ENCODE data around the gene NF1.
A peak's percentile ranks its signal among the peaks of the same experiment; 100 is the strongest.
"Not testable (repeated sequence)": the region's sequence is repeated elsewhere in the genome, so short reads cannot be mapped to it uniquely, and the experiment has no call there.

Gene NF1

DNA sequence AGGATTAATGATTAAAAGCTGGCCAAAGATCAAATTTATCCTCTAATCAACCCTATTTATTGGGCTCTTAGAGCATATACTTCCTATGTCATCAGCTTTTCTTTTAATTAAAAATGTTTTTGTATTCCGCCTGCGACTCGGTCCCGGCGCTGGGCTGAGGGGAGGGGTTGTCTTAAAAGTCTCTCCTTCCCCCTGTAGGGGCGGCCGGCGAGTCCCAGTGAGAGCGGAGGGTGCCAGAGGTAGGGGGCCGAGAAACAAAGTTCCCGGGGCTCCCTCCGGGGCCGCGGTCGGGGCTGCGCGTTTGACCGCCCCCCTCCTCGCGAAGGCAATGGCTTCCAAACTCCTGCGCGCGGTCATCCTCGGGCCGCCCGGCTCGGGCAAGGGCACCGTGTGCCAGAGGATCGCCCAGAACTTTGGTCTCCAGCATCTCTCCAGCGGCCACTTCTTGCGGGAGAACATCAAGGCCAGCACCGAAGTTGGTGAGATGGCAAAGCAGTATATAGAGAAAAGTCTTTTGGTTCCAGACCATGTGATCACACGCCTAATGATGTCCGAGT lies 250.5 kb downstream of the NF1 start:
- not testable (repeated sequence) for DNase-seq

DNA sequence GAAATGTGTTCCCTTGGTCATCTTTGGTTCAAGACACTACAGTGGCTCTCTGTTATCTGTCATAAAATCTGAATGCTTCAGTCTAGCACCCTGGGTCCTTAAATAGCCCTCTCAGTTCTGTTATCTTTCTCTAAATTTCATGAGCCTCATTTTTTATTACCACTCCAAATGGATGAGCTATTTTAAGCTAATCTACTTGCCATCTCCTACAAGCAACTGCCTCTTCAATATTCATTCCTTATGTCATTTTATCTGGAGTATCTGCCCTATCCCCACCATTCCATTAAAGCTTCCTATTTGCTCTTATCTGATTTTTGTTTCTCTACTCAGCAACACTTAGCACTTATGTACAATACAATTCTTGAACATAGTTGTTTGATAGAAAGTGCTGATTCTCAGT lies 254.7 kb downstream of the NF1 start:
- no peak for DNase-seq

DNA sequence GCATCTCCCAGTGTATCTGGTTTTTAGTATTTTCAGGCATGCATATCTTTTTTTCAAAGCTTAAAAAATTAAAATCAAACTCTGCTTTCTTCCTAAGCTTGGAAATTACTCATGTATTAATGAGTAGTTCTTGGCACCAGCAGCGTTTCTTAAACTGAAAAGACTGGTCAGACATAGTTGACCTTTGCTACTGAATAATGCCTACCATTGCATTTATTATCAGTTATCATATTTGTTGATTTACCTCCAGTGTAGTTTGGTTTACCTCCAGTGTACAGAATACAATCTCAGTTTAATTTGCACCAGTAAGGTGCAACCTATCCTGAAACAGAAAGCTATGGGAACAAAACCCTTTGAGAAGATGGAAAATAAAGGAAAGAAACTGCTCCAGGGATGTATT lies 261.2 kb downstream of the NF1 start:
- DNase-seq, result no peak

DNA sequence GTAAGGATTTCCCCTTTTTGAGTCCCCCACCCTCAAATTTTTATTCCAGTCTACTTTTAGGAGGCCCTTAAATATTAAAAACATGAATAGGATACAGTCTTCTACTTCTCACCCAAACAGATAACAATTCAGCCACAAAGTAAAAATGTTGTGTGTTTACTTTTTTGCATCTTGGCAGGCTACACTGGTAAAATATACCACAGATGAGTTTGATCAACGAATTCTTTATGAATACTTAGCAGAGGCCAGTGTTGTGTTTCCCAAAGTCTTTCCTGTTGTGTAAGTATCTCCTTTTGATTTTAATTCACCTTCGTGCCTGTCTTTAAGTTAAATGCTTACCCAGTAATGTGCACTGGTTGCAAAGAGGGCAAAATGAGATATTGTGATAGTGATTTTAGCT lies 262.3 kb downstream of the NF1 start:
- DNase-seq, result no peak

DNA sequence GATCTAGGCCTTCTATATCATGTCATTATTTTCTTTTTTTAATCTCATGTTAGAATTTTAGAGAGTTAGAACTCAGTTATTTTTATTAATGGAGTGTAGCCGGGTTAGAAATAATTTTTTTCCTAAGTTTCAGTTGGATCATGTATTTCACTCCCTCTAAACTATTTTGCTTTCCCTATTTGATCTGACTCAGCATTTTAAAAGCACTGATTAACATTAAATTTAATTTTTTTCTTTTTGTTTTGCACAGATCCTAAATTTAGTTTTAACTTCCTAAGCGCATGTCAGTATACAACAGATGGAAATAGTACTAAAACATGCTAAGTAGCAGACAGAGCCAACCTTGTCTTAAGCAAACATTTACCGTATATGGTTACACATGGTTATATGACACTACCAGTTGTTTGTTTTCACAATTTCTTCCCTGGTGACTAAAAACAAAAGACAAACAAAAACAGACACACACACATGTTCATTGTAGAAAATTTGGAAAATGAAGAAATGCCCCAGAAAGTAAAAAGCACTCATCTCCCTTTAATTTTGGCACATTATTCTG lies 263.1 kb downstream of the NF1 start:
- no peak for DNase-seq

DNA sequence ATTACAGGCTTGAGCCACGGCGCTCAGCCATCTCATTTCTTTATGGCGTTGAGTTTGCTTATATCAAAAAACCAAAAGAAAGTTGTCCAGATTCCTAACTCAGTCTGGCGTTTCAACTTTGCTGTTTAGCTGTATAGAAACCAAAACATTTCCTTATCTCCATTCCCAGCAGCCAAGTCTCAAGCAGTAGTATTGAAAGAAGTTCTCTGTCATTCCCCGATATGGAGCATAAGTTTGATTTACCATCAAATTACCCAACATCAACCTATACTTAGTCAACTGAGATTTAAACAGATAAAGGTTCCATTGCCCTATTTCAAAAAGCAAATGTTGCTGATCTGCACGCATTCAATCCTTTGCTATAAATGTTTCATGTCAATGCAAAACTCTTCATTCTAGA lies 269.2 kb downstream of the NF1 start:
- DNase-seq, result no peak

DNA sequence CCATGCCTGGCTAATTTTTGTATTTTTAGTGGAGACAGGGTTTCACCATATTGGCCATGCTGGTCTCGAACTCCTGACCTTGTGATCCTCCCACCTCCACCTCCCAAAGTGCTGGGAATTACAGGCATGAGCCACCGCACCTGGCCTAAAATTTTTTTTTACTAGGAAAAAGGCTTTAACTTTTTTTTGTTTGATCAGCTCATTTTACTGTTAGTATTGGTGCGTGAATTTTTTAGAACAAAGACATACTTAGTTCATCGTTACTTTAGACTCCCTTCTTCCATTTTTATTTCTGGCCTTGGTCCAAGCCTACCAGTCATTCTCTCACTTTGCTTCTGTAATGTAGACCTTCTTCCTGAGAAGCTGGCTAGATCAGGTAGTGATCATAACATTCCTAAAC lies 271.3 kb downstream of the NF1 start:
- no peak for DNase-seq

DNA sequence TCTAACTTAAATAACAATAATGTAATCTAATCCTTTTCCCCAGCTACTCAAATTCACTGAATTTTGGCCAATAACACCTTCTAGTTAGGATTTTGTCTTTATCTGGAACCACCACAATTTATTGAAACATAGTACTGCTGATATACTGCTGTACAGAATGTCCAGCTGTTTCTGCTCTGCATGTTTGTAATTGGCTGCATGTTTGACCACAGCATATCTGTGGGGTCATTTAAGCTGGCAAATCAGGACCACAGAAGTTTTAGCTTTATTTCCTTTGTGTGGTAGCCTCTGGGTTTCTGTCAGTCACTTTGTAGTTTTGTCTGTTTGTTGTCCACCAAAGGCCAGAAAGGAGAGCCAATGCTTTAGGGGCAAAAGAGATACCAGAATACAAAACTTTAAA lies 274.5 kb downstream of the NF1 start:
- no peak for DNase-seq

DNA sequence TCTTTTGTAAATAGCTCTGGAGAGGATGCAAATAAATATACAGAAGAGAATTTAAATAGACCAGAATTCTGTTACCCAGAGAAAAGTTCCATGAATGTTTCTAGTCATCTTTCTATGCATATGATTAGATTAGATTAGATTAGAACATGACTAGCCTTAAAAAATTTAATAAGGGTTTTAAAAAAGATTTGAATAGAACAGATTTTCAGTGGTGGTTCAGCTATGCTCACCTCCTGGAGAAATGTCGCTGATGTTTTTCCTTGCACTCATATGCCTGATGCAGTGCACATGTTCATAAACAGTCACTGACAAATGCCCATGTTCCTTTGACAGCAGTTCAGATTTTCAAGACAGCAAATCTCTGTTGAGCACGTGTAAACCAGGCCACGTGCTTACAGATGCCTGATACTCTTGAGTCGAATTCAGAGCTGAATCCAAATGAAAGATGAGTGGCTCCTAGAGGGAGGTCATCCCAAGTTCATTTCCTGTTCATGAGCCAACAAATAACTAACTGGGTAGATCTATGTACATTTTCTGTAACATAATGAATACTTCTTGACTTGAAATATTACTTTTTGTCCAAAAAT lies 276.8 kb downstream of the NF1 start:
- DNase-seq, result no peak

DNA sequence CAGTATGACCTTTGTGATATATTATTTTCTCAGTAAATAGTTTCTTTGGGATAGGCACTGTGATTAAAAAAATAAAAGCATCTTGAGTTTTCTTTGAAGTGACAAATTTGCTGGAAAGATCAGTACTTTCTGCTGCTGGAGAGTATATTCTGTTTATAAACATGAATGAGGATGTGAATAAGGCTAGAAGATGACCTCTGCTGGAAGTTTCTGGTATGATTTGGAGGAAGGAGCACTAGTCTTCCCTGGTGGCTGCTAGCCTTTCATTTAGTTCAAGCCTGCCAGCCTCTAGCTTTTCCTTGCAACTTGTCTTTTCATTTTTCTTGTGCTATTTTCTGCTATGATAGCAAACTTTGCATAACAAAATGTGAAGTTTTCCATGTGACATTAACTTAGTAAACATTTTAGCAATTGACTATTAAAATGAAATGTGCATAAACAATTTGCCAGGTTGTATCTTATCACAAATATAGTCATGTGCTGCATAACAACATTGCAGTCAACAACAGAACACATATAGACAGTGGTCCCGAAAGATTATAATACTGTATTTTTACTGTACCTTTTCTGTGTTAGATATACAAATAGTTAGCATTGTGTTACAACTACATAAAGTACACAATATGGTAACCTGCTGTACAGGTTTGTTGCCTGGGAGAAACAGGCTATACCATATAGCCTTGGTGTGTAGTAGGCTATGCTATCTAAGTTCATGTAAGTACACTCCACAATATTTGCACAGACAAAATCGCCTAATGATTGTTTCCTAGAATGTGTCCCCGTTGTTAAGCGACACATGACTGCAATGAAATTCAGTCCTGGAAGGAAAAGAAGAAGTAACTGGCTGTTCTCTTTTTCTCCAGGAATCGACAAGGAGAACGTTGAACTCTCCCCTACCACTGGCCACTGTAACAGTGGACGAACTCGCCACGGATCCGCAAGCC lies 278.6 kb downstream of the NF1 start:
- DNase-seq, result peak; percentile 55

DNA sequence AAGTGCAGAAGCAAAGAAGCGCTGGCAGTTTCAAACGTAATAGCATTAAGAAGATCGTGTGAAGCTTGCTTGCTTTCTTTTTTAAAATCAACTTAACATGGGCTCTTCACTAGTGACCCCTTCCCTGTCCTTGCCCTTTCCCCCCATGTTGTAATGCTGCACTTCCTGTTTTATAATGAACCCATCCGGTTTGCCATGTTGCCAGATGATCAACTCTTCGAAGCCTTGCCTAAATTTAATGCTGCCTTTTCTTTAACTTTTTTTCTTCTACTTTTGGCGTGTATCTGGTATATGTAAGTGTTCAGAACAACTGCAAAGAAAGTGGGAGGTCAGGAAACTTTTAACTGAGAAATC lies 279.3 kb downstream of the NF1 start:
- no peak for DNase-seq

DNA sequence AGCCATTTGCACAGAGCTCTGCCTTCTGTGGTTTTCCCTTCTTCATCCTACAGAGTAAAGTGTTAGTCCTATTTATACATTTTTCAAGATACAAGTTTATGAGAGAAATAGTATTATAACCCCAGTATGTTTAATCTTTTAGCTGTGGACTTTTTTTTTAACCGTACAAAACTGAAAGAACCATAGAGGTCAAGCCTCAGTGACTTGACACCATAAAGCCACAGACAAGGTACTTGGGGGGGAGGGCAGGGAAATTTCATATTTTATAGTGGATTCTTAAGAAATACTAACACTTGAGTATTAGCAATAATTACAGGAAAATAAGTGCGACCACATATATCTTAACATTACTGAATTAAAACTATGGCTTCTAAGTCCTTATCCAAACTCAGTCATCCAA lies 279.7 kb downstream of the NF1 start:
- no peak for DNase-seq

DNA sequence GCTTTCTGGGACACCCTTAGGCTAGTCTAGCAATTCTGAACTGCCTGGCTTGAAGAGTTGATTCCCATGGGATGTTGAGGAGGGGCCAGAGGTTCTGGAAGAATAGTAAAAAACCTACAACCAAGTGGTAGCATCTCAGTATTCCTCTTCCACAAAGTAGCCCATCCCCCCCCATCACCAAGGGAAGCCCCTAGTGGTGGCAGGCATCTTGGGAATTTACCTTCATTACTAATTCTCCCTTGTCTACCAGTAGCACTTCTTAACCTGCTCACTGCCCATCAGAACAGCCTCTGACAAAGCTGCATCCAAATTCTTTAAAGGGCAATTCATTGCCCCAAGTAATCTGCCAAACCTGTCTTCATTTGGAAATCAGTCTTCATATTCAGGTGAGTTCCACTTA lies 283.9 kb downstream of the NF1 start:
- DNase-seq, result no peak

DNA sequence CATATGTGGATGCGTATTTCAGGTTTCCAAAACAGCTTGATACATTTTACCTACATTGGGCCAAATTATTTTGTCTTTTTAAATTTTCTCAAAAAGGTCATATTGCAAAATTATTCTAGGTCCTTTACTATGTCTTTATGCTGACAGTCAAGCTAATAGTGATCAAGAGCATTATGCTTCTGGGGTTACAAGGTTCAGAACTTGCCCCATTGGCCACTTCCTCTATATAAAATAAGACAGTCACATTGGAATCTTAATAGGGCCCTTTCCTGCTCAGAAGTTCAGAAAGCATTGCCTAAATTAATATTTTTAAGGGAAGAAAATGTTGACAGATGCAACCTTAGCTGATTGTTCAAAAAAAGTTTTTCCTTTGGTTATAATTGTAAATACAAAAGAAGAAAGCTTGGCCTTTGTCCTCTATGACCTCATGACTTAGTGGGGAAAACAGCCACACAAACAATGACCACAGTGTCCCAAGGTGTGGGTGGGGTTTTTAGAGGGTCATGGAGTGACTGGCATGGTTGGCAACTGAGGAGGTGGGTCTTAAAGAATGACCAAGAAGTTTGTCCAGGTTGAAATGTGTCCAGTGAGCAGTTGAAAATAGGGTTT lies 284.9 kb downstream of the NF1 start:
- no peak for DNase-seq

DNA sequence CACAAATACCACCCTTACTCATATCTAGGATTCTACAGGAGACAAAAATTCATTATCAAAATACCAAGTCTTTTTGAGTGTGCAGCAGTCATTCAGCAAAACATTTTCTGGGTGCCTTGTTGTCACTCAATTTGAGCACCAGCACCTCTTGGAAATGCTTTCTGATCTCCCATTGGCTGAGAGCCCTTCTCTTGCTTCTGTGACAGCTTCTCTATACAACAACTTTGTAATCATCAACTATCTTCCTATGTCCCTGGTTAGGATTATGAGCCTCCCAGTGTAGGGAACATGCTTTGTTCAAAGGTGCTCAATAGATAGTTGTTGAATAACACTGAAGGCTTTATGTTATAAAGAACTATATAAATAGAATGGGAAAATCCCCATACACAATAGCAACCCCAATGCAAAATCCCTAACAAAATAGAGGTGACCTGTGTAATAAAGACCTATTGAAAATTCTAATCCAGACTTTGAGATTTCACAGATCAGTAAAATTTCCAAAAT lies 286.4 kb downstream of the NF1 start:
- no peak for DNase-seq

DNA sequence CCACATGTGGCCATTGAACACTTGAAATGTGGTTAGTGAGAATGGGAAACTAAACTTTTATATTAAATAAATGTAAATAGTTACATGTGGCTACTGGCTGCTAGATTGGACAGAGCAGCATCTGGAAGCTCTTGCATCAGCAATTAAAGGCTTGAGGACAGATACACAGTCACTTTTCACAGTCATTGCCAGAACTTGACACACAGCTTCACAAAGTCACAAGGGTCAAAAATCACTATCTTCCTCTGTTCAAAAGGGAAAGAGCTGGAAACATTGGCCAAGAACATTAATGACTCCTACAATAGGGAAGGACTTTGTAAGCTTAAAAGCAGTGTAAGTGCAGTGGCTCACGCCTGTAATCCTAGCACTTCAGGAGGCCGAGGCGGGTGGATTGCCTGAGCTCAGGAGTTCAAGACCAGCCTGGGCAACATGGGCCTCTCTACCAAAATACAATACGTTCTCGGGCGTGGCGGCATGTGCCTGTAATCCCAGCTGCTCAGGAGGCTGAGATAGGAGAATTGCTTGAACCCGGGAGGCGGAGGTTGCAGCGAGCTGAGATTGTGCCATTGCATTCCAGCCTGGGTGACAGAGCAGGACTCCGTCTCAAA lies 288.0 kb downstream of the NF1 start:
- DNase-seq, result not testable (repeated sequence)

DNA sequence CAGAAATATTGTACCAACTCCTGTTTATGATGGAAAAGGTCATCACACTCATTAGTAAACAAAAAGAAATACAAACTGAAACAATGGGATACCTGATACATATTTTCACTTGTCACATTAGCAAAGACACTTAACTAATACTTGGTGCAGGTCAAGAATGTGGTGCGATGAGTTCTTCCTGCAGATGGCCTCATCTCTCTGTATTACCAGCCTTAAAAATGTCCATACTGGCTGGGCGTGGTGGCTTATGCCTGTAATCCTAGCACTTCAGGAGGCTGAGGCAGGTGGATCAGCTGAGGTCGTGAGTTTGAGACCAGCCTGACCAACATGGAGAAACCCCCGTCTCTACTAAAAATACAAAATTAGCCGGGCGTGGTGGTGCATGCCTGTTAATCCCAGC lies 288.7 kb downstream of the NF1 start:
- not testable (repeated sequence) for DNase-seq

DNA sequence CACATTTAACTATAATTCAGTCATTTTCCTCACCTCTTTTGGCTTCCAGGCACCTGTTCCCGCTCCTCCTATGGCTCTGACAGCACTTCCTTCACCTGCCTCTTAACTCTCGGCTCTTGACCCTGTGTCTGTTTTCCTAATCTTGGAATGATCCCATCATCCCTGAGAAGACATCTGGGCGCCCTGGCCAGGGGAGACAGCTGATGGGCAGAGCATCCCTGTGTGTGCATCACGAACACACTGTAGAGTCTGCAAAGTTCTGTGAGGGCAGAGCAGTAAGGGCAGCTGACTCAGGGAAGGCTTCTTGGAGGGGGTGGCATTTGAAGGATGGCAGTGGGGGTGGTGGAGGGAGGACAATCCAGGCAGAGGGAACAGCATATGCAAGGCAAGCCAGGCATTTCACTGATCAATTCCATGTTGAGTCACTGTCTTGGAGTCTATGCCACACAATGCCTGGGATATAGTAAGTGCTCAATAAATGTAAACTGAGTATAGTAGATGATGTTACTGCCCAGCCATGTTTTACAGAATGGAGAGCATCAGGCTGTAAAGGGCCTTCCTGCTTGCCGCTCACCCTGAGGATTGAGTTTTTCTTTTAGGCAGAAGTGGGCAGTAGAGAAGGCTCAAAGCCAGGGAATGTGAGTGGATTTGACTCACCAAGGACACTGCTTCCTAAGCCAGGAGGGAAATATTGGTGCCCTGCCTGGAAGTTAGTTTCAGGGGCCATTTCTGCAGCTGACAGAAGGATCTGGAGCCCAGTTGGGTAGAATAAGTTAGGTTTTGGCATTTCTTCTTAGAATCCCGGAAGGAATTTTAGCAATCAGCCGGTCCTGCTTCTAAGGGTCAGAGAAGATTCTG lies 290.9 kb downstream of the NF1 start:
- no peak for DNase-seq

DNA sequence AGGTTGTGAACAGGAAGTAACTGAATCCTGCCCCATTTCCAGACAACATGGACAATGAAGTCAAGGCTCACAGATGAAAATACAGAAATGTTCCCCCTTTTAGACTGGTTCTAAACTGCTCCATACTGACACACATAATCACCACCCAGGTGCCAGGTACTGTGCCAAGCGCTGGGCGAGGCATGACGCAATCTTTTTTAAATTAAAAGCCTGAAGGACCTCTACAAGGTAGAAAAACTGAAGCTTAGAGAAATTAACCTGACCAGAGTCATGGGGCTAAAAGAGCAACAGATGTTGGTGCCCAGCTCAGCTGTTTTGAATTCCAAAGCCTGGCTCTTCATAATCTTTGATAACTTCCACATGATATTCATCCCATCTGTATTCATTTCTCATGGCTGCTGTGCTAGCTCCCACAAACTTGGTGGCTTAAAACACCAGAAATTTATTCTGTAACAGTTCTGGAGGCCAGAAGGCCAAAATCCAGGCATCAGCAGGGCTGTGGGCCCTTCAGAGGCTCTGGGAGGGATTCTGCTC lies 291.8 kb downstream of the NF1 start:
- no peak for DNase-seq

DNA sequence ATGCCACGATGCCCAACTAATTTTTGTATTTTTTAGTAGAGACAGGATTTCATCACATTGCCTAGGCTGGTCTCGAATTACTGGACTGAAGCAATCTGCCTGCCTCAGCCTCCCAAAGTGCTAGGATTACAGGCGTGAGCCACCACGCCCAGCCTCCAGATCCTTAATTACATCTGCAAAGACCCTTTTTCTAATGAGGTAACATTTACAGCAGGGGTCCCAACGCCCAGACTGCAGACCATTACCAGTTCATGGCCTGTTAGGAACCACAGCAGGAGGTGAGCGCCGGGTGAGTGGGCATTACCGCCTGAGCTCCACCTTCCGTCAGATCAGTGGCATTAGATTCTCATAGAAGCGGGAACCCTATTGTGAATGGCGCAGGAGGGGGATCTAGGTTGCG lies 292.7 kb downstream of the NF1 start:
- DNase-seq, result no peak

DNA sequence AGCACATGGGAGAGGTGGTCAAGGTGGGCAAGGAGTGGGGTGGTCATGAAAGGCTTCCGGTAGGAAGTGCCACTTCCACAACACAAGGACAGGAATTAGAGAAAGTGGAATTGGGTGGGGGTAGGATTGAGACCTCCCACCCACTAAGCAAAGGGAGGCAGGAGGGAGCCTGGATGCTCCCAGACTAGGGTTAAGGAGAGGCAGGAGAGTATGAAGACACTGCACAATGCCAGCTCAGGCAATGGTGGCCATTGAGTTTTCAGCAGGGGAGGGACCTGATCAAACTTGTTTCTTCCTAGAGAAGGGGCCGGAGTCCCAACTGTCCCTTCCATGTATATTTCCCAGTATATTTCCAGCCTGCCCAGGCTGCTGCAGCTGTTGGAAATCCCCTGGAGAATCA lies 293.6 kb downstream of the NF1 start:
- DNase-seq, result no peak
